Stimulated activated naive CD8-positive, alpha-beta T cell treated with anti-CD3 and anti-CD28 coated beads, Interleukin-15, Interleukin-2, amounts not matched to agents 100 ng/mL and 50 ng/mL, for 24 hours (primary cell): ENCODE results near the gene ST6GAL2.

Experiments used
- H3K27ac Mint-ChIP-seq: one replicate; pipeline ENCODE4 v1.8.0; 2021; ENCODE audit warnings: mild to moderate bottlenecking, mixed read lengths
- H3K27me3 Mint-ChIP-seq: one replicate; pipeline ENCODE4 v1.8.0; 2021; ENCODE audit warnings: mixed read lengths
- H3K36me3 Mint-ChIP-seq: one replicate; pipeline ENCODE4 v1.8.0; 2021; ENCODE audit warnings: low read depth, mixed read lengths
- H3K4me1 Mint-ChIP-seq: one replicate; pipeline ENCODE4 v1.8.0; 2021; ENCODE audit warnings: low read depth, mixed read lengths
- H3K4me3 Mint-ChIP-seq: one replicate; pipeline ENCODE4 v1.8.0; 2021; ENCODE audit warnings: mild to moderate bottlenecking, mixed read lengths
- H3K9me3 Mint-ChIP-seq: one replicate; pipeline ENCODE4 v1.8.0; 2021; ENCODE audit warnings: mixed read lengths

The ST6GAL2 gene

GRCh38 chr2:106759966-106760365 lies 126.0 kb downstream of the ST6GAL2 start:
- H3K27ac Mint-ChIP-seq = no peak overlapping the region
- no peaks in the 10 kb centered on the region for H3K9me3 Mint-ChIP-seq
- H3K27me3 Mint-ChIP-seq = no peaks in the 10 kb centered on the region

GRCh38 chr2:106758901-106759497 lies 127.0 kb downstream of the ST6GAL2 start:
- H3K9me3 Mint-ChIP-seq = no peaks in the 10 kb centered on the region

More at GRCh38 chr2:106759966-106760365, 126.0 kb downstream of the ST6GAL2 start:
- Mint-ChIP-seq H3K4me3 (no peak overlapping the region), H3K36me3 (no peaks in the 10 kb centered on the region), H3K4me1 (no peaks in the 10 kb centered on the region)

More at GRCh38 chr2:106758901-106759497, 127.0 kb downstream of the ST6GAL2 start:
- no peaks in the 10 kb centered on the region for H3K36me3 Mint-ChIP-seq
- H3K27me3 Mint-ChIP-seq = no peaks in the 10 kb centered on the region
- no peak overlapping the region for H3K4me3 Mint-ChIP-seq
- no peak overlapping the region for H3K27ac Mint-ChIP-seq
- H3K4me1 Mint-ChIP-seq = no peaks in the 10 kb centered on the region
